NCI-H345 treated with DMSO at 0.1 percent for 48 hours (cell line): ENCODE data around the gene TMEM50A.
"Not testable (repeated sequence)": the region's sequence is repeated elsewhere in the genome, so short reads cannot be mapped to it uniquely, and the experiment has no call there.

Source experiments
- DNase-seq: peaks from one replicate; lab custom pipeline; 2025; ENCODE audit not compliant: unreplicated experiment; lab: John Stamatoyannopoulos, UW

TMEM50A gene

DNA sequence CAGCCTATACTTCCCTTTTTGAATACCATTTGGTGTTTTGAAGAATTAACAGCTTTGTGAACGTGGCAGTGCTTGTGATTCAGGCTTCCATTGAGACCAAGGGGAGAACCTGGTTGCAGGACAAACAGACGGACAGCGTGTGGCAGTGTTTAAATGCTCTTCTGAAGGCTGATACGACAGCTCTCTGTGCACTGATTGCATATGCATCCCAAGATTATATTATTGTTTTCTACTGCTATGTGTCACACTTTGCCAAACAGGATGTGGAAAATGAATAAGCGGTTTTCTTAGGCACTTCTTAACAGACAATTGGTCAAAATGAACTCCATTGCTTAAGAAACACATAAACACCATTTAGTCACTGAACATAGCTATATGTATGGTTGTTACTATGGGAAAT, 8.2 kb upstream of the TMEM50A start:
- not testable (repeated sequence) for DNase-seq

DNA sequence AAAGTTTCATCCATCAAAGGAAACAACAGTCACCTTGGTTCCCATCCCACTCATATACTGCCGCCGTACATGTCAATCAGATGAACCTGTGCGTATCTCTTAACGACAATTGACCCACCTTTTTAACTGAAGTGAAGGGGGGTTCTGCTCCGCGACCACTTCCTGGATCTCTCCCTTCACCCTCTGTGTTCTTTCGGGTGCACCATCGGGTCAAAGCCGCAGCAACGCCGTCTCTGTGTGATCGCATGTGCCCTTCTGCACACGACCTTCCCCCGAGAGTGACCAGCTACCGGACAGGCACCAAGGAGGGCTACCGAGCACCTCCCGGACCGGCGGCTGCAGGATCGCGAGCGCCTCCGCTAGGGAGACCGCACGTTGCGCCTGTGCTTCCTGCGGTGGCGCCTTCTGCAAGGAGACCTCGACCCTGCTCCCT, 1.2 kb upstream of the TMEM50A start:
- not testable (repeated sequence) for DNase-seq

DNA sequence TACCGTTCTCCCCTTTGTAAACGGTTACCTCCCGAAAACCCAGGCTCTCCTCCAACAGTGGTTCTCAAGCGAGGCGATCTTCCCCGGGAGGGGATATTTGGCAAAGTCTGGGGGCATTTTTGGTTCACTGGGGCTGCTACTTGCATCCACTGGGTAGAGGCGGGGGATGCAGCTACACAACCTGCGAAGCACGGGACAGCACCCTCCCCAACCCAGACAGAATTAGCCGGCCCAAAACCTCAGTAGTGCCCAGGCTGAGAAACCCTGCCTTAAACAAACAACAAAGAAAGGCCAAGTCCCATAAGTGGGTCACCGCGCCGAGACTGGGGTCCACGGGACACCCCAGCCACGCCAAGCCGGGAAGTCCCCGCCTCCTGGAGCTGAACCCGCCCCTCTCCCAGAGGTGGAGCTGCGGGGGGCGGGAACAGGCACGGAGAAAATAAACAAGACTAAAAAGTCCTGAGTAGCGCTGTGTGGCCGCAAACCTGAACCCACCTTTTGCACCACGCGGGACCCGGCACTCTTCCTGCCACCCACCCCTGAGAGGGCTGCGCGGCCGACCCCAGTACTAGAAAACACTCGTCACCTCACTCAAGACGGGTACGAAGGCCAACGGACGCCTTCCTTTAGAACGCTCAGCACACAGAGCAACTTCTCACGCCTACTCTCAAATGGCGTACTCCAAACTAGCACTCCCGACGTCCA, 499 bp upstream of the TMEM50A start:
- not testable (repeated sequence) for DNase-seq

DNA sequence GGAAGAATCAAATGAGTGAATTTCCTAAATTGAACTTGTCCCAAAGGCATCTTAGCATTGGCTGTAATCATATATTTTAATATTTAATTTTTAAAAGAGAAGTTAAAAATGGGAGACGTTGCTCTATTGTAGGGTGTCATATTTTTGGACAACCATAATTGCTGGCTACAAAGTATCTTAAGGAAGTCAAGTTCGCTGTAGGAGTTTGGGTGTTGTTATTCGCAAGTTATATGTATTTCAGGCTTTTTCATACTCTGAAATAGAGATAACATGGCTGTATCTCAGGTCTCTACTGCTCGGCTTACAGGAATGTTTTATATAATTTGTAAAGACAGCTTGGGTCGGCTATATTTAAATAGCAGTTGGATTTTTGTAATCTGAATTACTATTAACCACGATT, 852 bp downstream of the TMEM50A start:
- no peak for DNase-seq

DNA sequence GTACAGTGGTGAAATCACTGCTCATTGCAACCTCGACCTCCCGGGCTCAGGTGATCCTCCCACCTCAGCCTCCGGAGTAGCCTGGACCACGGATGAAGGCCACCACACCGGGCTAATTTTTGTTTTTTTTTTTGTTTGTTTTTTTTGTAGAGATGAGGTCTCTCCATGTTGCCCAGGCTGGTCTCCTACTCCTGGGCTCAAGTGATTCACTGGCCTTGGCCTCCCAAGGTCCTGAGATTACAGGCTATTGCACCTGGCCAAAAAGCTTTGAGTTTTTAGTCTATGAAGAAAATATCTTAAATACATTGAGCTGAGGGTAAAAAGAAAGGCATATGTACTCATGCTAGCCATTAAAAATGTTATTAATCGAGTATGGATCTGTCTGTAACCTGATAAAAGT, 3.6 kb downstream of the TMEM50A start:
- DNase-seq: no peak

DNA sequence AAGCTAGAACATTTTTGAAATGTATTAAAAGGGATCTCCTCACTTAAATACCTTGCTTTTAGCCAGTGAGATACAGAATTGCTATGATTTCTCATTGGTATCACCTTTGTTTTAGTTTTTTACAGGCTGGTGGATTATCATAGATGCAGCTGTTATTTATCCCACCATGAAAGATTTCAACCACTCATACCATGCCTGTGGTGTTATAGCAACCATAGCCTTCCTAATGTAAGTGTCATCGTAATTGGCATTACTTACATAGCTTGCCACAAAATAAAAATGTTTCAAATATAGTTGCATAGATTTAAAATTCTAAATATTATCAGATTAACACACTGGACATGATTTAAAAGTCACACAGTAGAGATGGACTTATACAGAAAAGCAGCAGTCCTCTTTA, 4.7 kb downstream of the TMEM50A start:
- DNase-seq: no peak

DNA sequence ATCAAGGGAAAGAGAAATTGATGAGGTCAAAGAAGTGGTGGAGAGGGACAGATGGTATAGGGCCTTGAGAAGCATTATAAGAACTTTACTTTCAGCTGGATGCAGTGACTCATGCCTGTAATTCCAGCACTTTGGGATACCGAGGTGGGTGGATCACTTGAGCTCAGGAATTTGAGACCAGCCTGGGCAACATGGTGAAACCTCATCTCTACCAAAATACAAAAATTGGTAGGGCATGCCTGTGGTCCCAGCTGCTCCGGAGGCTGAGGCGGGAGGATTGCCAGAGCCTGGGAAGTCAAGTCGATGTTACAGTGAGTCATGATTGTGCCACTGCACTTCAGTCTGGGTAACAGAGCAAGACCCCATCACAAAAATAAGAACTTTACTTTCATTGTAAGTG, 5.7 kb downstream of the TMEM50A start:
- no peak for DNase-seq

DNA sequence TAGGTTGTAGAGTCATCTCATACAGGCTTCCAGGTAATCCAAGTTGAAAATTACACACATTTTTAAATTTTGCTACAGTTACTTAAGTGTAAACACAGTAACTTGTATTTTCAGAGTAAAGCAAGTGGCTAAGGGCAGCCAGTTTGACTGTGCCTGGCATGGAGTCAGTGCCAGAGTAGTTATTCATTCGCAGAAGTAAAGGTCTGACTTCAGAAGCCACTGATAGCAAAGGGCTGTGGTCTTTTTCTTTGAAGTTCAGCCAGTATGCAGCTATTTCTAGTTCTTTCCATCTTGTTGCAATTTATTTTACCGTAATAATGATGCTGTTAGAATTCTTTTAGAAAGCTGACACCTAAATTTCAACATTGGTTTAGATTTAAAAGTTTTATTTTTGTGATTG, 9.4 kb downstream of the TMEM50A start:
- no peak for DNase-seq

DNA sequence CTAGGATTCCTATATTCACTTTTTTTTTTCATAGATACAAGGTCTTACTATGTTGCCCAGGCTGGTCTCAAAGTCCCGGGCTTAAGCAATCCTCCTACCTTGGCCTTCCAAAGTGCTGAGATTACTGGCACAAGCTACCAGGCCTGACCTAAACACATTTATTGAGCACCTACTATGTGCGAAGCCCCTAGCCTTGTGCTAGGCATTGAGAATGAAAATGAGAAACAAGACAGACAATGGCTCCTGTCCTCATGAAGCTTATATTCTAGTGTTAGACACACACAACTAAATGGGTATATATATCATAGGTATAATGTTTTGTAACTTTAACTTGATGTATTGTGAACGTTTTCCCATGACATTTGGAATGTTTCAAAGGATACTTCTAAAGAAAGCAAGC, 11.5 kb downstream of the TMEM50A start:
- DNase-seq: no peak

DNA sequence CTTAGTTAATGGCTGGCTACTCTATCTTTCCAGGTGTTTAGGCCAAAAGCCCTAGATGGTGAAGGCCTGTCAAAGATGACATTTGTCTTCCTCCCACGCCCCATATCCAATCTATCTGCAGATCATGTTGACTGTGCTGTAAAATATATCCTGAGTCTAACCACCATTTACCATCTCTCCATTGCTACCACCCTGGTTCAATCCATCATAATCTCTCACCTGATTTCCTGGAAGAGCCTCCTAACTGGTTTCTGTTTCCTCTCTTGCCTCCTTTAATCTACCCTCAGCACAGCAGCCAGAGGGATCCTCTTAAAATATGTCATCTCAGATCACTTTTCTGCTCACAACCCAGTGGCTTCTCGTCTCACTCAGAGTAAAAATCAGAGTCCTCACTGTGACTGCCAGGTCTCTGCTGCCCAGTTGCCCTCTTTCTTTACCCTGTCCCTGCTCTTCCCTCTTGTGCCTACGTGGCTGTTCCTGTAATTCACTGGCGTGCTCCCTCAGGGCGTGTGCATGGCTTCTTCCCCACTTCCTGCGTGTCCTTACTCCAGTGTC, 17.8 kb downstream of the TMEM50A start:
- no peak for DNase-seq

DNA sequence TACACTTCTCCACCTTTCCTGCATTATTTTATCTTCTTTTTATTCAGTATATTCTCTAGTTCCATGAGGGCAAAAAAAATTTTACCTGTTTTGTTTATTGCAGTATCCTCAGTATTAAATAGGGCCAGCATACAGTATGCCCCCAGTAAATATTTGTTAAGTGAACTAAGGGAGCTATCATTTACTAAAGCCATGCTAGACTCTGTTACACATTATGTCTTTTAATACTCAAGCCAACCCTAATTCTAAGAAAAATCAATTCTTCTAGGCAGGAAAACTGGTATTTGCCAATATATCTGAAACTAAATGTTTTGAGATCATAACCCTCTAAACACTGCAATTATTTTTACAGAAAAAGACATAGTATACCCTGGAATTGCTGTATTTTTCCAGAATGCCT, 18.3 kb downstream of the TMEM50A start:
- DNase-seq: no peak

DNA sequence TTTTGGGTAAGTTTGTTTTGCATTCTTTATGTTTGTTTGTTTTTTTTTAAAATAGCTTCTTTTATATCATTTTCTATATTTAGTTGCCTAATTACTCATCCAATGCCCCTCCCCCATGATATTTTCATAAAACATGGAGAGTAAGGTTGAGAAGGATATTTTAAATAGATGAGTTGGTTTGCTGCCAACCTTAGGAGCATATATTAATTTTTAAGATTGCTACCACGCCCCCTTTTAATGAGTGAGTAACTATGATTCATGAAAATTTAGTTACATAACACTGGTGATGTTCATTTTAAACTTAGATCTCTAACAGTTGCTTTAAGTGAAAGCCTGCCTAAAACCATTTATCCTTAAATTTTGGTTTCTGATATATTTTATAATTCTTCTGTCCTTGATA, 18.7 kb downstream of the TMEM50A start:
- no peak for DNase-seq

DNA sequence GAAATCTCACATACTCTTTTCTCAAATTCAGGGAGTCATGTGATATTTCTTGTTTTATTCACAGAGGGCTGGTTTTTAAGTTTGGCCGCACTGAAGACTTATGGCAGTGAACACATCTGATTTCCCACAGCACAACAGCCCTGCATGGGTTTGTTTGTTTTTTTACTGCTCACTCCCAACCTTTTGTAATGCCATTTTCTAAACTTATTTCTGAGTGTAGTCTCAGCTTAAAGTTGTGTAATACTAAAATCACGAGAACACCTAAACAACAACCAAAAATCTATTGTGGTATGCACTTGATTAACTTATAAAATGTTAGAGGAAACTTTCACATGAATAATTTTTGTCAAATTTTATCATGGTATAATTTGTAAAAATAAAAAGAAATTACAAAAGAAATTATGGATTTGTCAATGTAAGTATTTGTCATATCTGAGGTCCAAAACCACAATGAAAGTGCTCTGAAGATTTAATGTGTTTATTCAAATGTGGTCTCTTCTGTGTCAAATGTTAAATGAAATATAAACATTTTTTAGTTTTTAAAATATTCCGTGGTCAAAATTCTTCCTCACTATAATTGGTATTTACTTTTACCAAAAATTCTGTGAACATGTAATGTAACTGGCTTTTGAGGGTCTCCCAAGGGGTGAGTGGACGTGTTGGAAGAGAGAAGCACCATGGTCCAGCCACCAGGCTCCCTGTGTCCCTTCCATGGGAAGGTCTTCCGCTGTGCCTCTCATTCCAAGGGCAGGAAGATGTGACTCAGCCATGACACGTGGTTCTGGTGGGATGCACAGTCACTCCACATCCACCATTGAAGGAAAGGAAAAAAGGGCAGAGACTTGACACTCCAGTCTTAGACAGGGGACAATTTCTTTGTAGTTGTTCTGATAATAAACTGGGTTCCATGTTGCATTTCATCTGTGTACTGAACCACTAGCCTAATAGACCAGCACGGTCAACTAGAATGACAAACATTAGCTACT, 22.8 kb downstream of the TMEM50A start:
- no peak for DNase-seq

DNA sequence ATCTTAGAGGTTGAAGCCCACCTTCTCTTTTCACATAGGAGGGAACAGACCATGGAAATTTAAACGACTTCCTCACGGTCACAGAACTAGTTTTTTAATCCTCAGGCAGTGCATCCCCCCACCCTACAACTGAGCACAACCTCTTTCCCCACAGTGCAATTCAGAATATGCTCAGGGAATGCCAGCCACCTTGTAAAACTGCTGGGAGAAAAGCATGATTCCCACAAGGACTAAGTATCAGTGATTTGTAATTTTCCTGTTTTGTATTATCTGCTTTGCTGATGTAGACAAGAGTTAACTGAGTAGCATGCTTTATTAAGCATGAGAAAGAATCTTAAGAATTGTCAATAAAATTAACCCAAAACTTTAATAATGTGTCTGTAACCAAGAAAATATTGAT, 23.8 kb downstream of the TMEM50A start:
- no peak for DNase-seq

DNA sequence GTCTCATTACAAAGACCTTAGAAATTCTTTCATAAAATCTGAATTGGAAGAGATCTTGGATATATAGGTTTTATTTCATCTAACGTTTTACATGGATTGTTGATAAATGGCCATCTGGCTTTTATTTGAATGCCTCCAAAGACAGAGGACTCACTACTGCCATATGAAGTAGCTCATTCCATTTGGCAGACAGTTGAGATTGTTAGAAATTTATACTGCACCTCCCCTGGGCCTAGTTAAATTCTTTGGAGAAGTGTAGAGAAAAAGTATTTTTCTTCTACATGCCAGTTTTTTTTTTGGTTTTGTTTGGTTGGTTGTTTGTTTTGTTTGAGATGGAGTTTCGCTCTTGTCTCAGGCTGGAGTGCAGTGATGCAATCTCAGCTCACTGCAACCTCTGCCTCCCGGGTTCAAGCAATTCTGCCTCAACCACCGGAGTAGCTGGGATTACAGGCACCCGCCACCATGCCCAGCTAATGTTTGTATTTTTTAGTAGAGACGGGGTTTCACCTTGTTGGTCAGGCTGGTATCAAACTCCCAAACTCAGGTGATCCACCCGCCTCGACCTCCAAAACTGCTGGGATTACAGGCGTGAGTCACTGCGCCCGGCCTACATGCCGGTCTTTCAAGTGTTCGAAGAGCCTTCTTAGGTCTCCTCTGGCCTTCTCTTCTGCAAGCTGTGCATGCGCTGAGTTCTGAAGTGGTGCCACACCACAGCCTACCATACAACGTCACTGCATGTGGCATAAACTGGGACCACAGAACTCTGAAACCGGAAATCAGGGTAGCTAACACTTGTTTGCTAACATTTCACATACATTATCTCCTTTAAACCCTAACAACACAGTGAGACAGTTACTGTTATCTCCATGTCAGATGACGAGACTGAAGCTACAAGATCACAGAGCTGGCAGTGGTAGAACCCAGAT, 24.8 kb downstream of the TMEM50A start:
- not testable (repeated sequence) for DNase-seq

DNA sequence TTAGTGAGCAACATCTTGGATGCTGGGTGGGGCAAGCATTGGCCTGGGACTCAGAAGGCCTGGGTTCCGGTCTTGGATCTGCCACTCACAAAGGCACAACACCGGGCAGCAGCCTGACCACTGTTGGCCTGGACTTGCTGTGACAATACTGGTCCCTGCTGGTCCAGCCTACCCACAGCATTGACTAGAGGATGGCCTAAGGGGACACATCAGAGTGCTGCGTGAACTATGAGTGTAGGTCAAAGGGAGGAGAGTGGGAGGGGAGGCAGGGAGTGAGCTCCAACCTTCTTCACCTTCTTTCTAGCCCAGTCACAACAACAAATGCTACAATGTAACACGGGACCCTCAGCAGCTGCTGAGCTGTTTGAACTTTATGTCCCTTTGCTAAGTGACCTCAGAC, 31.1 kb downstream of the TMEM50A start:
- DNase-seq: no peak

DNA sequence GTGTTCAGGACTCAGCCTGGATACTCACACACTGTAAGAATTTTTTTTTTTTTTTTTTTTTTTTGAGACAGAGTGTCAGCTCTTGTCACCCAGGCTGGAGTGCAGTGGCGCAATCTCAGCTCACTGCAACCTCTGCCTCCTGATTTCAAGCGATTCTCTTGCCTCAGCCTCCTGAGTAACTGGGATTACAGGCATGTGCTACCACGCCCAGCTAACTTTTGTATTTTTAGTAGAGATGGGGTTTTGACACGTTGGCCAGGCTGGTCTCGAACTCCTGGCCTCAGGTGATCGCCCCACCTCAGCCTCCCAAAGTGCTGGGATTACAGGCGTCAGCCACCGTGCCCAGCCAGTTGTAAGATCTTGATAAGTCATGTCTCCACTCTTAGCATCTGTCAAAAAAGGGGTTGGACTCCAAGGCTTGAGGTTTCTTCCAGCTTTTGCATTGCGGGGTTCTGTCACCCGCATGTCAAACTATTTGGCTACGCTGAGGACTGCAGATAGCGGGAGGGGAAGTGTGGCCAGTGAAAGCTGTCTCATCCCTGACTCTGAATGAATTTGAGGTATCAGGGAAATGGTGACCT, 31.6 kb downstream of the TMEM50A start:
- DNase-seq: not testable (repeated sequence)

DNA sequence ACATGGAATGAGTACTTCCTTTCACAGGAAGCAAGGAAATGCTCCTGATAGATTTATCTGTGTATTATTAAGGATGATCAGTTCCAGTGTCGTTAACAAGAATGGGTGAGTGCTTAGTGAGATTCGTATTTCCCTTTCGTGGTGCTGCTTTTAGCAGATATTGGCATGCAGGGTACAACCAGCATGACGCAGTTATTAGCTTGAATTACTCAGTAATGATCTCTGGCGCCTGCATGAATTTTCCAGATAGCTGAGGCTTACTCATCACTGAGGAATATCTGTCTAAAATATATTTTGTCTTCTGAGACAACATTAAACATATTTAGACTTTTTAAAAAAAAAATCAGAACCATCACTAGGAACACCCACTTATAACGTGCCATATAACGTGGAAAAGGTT, 33.6 kb downstream of the TMEM50A start:
- DNase-seq: not testable (repeated sequence)

DNA sequence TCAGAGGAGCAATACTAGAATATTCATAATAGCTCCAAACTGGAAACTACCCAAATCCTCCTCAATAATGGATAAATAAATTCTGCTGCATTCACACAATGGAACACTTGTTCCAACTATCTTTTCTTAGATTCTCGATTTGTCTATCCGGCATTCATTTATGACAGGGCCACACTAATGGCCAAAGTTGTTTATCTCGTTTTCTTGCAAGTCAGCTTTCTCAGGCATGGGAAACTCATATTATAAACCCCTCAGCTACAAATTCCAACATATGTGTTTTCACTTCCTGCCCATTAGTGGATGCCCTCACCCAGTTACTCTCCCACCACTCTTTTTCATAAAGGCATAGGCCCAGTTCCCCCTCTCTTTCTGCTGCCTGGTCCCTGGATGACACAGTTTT, 40.2 kb downstream of the TMEM50A start:
- DNase-seq: not testable (repeated sequence)

DNA sequence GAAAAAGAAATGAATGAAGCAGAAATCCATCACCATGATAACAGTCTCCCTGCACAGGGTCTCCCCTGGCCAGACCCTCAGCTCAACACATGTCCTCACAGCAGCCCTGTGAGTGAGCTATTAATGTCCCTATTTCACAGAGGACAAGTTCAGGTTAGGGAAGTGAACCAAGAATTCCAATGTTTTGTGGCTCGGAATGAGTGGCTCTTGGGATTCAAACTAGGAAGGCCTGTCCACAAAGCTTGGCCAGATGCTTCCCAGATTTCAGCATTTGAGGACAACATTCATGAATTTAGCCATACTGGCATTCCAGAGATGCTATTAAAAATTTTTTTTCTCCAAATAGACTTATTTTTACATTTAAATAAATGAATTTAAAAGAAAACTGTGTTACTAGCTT, 44.4 kb downstream of the TMEM50A start:
- DNase-seq: not testable (repeated sequence)
